G401 (cell line): ENCODE data around the gene DENND2D. TPM values are rescaled to one million over a fixed set of nuclear protein-coding genes. Genes with fewer than 3 reads are reported as not detected.

ENCODE experiments used
- DNase-seq: peaks from one replicate; pipeline ENCODE4 v3.0.0-alpha.2; 2015; ENCODE audit warnings: low spot score
- in situ Hi-C: cut with HindIII; loops from 2 replicates; pipeline ENCODE4 v1.10.0; 2016; ENCODE audit warnings: low sequenced_read_pairs, mixed read lengths
- total RNA-seq: library from RNA; depleted of rRNA; stranded (reverse); fragments of >200 nt; shearing (Covaris generic); gene quantifications from 2 replicates; pipeline ENCODE4 v1.2.3, GENCODE V29; 2014; rRNA removed

DENND2D gene
- total RNA-seq: not detected in 2 replicates

- in situ Hi-C loops: no loop called here
Observed at GRCh38 chr1:111199881-111200801, at the start of gene DENND2D. Gene DENND2D, minus strand, starts transcription at chr1:111200646. Its CDS starts 187 bp downstream, at chr1:111200459.

GRCh38 chr1:111249960-111250359, 49.5 kb upstream of the DENND2D start:
- DNase-seq: no peak
- in situ Hi-C loops: no loop called here

More at GRCh38 chr1:111199881-111200801, at the start of gene DENND2D:
- DNase-seq: peak; percentile 9

DNA sequence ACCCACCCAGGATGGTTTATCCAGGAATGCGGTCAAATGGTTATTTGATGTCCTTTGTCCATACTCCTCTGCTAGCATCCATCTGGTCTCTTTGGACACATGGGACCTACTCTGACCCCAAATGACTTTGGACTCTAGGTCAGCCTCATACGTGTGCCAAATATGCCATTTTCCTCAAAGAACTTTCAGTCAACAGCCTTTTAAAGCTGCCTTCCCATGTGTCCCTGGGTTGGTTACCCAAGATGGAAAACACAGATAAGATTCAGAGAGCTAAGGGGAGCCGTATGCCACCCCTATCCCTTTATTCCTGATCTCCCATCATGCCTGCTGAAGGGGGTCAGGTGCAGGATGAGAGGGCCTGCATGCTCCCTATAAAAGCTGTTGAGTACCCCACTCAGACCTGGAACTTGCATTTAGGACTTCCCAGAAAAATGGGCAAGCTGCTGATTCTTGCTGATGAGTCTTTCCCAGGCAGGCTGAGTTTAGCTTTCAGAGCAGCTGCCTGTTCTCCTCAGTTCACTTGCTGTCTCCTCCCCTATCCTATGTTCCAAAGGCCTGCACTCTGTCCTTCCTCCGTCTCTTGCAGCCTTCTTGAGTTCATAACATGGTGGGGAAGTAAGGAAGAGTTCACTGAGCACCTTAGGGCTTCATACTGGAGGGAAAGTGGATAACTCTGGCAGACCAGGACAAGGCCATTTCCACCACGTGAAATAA, 46.8 kb upstream of the DENND2D start:
- in situ Hi-C loops: no loop called here
- DNase-seq: no peak

DNA sequence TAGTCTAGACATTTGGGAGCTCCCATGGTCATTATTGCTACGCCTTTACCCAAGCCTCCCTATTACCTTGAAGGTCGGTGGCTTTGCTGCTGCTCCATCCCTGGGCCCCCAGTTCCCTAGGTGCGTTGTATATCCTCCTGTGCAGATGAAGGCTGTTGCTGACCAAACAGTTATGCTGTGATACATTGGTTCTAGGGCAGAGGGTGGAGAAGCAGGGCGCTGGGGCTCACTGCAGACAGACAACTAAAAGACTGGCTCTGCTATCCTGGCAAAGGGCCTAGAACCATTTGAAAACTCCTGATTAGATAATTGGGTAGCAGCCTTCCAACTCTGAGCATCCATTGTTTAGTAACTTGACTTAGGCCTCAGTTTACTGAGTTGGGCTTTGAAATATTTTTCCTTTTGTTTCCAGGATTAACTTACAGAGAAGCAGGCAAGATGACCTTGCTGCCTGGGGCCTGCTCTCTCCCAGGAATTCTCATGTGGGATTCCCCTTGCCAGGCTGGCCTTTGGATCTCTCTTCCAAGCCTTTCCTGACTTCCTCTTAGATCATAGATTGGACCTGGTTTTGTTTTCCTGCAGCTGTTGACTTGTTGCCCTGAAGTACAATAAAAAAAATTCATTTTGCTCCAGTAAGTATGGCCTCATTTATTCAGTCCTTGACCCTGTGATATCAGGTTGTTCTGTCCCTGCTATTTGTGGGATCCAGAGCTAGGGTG, 42.5 kb upstream of the DENND2D start:
- DNase-seq: no peak
- in situ Hi-C loops: no loop called here

- in situ Hi-C loops: no loop called here
- DNase-seq: no peak
Observed at GRCh38 chr1:111241797-111242196, 41.4 kb upstream of the DENND2D start.

DNA sequence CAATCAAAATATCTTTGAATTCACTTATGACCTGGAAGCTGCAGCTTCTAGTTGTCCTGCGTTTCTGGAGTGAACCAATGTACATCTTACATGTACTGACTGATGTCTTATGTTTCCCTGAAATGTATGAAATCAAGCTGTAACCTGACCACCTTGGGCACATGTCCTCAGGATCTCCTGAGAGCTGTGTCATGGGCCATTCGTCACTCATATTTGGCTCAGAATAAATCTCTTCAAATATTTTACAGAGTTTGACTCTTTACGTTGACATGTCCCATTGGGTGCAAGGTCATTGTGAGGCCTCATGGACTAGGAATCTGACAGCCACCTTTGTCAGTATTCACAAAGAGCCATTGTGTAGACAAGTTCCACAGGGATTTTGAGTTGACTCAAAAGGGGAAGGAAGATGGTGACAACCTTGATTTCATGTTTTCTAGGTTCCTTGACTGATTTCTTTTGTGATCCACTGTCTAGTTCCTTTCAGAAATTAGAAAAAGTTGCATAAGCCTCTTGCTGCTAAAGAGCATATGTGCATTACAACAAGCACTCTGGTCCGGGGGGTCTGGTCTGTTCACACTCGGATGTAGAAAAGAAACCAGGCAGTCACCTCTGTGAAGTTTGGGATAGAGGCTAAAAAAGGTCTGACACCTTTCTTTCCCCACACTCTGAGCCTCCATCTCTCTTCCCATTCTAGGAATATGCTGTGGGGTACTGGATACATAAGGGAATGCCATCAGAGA, 37.8 kb upstream of the DENND2D start:
- DNase-seq: no peak
- in situ Hi-C loops: no loop called here

DNA sequence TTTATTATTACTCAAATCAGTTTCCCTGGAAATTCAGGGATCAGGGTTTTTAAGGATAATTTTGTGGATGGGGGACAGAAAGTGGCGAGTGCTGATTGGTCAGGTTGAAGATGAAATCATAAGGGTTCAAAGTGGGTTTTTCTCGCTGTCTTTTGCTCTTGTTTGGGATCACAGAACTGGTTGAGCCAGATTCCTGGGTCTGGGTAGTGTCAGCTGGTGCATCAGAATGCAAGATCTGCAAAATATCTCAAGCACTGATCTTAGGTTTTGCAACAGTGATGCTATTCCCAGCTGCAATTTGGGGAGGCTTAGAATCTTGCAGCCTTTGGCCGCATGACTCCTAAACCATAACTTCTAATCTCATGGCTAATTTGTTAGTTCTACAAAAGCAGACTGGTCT, 36.4 kb upstream of the DENND2D start:
- in situ Hi-C loops: no loop called here
- DNase-seq: no peak

- in situ Hi-C loops: no loop called here
- DNase-seq: no peak
Observed at GRCh38 chr1:111236379-111236778, 35.9 kb upstream of the DENND2D start.

DNA sequence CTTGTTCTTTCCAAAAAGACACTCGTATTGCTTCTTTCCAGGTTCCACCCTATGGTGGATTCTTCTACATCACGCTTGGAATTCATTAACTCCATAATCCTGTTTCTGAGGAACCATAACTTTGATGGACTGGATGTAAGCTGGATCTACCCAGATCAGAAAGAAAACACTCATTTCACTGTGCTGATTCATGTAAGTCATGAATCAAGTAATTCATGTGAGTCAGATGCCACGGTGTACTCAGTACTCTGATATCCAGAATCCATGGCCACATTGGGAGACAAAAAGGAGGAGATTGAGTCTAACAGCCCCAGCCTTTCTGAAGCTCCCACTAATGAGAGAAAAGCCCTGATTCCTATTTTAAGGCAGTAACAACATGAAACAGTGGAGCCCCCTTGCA, 34.4 kb upstream of the DENND2D start:
- no peak for DNase-seq

GRCh38 chr1:111234258-111234657, 33.8 kb upstream of the DENND2D start:
- in situ Hi-C loops: no loop called here
- DNase-seq: no peak

More for the DNA sequence above, 34.4 kb upstream of the DENND2D start:
- in situ Hi-C loops: no loop called here

DNA sequence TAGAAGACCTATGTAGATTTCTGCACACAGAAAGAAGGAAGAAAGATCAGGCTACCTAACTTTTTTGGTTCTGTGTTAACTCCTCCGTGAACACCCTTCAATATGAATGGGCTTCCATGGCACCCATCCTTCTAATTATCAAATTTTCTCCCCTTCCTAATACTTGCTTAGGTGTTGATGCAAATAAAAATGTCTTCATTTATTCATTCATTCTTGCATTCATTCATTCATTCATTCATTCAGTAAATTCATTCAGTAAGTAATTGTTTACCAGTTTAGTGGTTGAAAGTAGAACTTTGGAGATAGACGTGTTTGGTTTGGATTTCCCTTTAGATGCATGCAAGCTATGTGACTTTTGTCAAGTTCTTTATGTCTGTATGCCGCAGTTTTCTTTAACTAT, 31.7 kb upstream of the DENND2D start:
- DNase-seq: no peak
- in situ Hi-C loops: no loop called here

GRCh38 chr1:111228748-111229126, 28.3 kb upstream of the DENND2D start:
- no peak for DNase-seq
- in situ Hi-C loops: no loop called here

GRCh38 chr1:111227851-111228747, 27.7 kb upstream of the DENND2D start:
- DNase-seq: peak; percentile 6

DNA sequence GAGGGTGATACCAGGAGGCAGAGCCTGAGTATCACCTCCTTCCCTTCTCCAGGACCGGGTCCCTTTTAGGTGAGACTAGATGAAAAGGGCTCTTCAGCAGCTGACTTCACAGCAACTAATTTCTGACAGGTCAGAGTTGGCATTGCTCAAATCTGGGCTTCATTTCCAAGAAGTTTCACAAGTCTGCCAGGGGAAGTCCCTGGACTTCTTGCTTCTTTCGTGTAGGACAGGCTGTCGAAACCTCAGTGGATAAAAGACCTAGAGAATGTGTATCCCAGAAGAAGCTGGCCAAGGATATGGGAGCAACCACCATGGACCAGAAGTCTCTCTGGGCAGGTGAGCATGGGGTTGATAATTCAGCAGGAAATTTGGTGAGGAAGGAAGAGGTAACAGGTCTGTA, 27.0 kb upstream of the DENND2D start, which contains the start of gene CHI3L2:
TSS of gene CHI3L2 (plus strand) at position 280 of the 400 bp plus-strand sequence. CDS start at position 297, 17 bp downstream.
- in situ Hi-C loops: no loop called here
- no peak for DNase-seq

More at GRCh38 chr1:111227851-111228747, 27.7 kb upstream of the DENND2D start:
- in situ Hi-C loops: no loop called here

DNA sequence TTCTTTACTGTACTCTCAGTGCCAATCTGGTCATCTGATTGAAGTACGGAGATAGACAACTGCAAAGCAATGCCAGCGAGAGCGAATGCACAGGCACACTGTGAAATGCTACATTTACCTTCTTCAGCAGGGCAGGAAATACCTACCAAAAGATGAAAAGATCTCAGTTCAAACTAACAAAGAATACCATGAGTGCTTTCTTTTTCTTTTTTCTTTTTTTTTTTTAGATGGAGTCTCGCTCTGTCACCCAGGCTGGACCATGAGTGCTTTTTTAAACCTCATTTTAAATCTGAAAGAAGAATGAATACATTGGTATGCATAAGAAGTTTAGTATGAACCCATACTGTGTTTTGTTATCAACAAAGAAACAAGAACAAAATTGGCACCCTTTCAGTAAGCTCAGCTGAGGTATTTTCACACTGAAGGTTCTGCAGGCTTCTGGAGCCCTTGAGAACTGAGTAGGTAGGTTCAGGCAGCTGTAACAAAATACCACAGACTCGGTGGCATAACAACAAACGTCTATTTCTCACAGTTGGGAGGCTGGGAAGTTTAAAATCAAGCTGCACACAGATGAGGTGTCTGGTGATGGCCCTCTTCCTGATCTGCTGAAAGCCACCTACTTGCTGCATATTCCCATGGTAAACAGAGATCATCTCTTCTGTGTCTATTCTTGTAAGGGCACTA, 25.4 kb upstream of the DENND2D start:
- DNase-seq: no peak
- in situ Hi-C loops: no loop called here

DNA sequence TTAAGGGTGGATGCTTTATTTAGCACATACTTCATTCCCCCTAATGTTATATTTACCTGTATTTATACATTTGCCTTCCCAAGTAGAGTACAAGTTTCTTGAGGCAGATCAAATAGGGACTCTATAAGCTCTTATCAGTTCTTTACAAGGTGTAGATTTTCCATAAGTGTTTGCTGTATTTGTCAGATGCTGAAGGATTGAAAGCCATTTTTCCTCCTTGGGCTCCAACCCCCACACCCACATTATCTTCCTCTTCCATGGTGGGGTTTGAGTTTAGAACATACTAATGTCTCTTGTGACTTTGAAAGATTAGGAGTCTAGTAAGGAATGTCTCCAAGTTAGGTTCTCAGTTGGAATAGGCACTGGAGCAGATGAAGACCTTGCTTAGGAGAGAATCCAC, 24.6 kb upstream of the DENND2D start:
- in situ Hi-C loops: no loop called here
- DNase-seq: no peak

DNA sequence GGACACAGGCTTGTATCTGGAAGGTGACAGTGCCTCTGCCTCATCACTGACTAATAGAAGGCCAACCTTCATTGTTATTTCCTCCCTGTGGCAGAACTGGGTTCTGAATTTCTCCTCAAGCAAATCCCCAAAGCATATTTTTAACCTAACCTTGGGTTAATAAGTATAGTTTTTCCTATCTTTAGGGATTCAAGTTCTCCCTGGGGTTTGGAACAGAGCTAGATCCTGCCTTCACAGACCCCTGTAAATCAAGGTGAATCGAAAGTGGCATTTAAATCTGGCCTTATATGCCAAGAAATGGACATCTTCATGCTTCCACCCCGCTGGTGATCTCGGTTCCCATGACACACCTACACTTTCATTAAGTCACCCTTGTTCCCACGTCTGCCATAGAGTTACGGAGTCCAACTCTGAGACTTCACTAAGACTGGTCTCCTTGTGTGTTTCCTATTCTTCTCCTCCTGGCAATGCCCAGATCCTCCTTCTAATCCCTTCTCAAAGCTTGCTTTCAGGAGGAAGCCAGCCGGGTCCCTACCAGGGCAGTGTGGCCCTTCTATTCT, 22.8 kb upstream of the DENND2D start:
- in situ Hi-C loops: no loop called here
- DNase-seq: no peak
